Measurements from ENCODE around the gene SLC35F3. TPM values are rescaled to one million over a fixed set of nuclear protein-coding genes. Genes with fewer than 3 reads are reported as not detected.

The SLC35F3 gene
- total and polyA plus RNA-seq, 9 of the 15 experiments (the other 6 are each of a cell fraction or from before 2014, with no cell fraction given) = 0.04 to 0.07 (median 0.04) TPM; not detected in 6

DNA sequence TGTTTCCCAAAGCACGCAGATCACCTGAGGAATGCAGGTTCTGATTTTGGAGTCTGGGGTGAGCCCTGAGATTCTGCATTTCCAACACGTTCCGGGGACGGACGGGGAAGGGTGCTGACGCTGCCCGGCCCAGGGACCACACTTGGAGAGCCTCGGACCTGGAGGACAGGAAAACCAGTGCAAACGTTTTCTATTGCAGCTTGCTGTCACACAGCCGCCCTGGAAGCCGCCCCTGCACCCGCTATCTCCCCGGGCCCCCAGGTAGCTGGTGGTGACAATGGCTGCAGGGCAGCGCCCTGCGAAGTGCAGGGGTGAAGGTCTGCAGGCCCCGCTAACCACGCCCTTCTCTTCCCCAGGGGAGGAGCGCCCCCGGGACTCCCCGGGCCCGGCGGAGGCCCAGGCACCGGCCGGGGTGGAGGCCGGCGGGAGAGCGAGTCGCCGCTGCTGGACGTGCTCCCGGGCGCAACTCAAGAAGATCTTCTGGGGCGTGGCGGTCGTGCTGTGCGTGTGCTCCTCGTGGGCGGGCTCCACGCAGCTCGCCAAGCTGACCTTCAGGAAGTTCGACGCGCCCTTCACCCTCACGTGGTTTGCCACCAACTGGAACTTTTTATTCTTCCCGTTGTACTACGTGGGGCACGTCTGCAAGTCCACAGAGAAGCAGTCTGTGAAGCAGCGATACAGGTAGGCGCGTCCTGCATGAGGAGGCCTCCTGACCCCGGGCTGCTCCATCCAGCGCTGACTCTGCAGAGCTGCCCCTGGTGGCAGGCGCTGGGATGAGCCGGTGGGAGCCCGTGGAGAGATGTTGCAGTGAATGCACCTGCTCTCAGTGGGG is 326.8 kb downstream of the SLC35F3 start (continued):
- TF ChIP-seq, protein P1, sequence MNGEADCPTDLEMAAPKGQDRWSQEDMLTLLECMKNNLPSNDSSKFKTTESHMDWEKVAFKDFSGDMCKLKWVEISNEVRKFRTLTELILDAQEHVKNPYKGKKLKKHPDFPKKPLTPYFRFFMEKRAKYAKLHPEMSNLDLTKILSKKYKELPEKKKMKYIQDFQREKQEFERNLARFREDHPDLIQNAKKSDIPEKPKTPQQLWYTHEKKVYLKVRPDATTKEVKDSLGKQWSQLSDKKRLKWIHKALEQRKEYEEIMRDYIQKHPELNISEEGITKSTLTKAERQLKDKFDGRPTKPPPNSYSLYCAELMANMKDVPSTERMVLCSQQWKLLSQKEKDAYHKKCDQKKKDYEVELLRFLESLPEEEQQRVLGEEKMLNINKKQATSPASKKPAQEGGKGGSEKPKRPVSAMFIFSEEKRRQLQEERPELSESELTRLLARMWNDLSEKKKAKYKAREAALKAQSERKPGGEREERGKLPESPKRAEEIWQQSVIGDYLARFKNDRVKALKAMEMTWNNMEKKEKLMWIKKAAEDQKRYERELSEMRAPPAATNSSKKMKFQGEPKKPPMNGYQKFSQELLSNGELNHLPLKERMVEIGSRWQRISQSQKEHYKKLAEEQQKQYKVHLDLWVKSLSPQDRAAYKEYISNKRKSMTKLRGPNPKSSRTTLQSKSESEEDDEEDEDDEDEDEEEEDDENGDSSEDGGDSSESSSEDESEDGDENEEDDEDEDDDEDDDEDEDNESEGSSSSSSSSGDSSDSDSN (IDR thresholded peaks at IDR 0.05; ENCODE audit: borderline replicate concordance in 1 of 2, low read depth in 2 of 2, low read length in 2 of 2) = no peak
- TF ChIP-seq SMARCE1 (IDR thresholded peaks at IDR 0.05) (no peak), SNRNP70 (optimal IDR thresholded peaks at IDR 0.05; ENCODE audit: low read depth, low read length) (no peak), CLOCK (CRISPR knock-in tag; IDR thresholded peaks at IDR 0.05; ENCODE audit: borderline replicate concordance) (no peak), RCOR1 (IDR thresholded peaks at IDR 0.05; ENCODE audit: borderline replicate concordance in 1 of 2, low read depth in 2 of 2, low read length in 2 of 2) (peak in 1 of 2 experiments; percentile 53; a peak in 1 of 4 replicates), MAX (CRISPR knock-in tag; IDR thresholded peaks at IDR 0.05) (0 out of 2 replicates have a peak, but pooled peaks have one; percentile 27), HMGXB4 (CRISPR knock-in tag; IDR thresholded peaks at IDR 0.05) (no peak), POLR3A (IDR thresholded peaks at IDR 0.05; ENCODE audit: borderline replicate concordance, extremely low read depth, insufficient read depth, insufficient read length) (no peak), FOS (IDR thresholded peaks at IDR 0.05; ENCODE audit: extremely low read depth, insufficient read length) (no peak), ARID1B (IDR thresholded peaks at IDR 0.05) (no peak)
- TF ChIP-seq, protein P2, sequence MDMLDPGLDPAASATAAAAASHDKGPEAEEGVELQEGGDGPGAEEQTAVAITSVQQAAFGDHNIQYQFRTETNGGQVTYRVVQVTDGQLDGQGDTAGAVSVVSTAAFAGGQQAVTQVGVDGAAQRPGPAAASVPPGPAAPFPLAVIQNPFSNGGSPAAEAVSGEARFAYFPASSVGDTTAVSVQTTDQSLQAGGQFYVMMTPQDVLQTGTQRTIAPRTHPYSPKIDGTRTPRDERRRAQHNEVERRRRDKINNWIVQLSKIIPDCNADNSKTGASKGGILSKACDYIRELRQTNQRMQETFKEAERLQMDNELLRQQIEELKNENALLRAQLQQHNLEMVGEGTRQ (CRISPR knock-in tag; IDR thresholded peaks at IDR 0.05) = peak; percentile 30; the same call in 1 of the 2 replicates

All from K562 (cell line).